ENCODE results near the gene SPTBN2. TPM values are rescaled to one million over a fixed set of nuclear protein-coding genes. Genes with fewer than 3 reads are reported as not detected.

The SPTBN2 gene
- total RNA-seq, 1 experiment from 2014 or later, result 51.0 TPM

- Histone ChIP-seq H3K9me3 (ENCODE audit: insufficient read depth, low read depth) (no peaks in the 10 kb centered on the region), H2AFZ (no peak overlapping the region), H3K4me1 (replicated peaks; ENCODE audit: insufficient read depth) (peaks cover 17% of the 10 kb centered on the region), H3K4me2 (no peak overlapping the region), H3K9me2 (ENCODE audit: insufficient read depth) (no peaks in the 10 kb centered on the region), H3F3A (ENCODE audit: insufficient read depth, low read depth) (peaks cover 10% of the 10 kb centered on the region; the same call in 1 of the 2 replicates), H4K20me1 (ENCODE audit: insufficient read depth) (no peaks in the 10 kb centered on the region), H3K27ac (no peak overlapping the region), H3K79me2 (ENCODE audit: low read depth) (no peaks in the 10 kb centered on the region), H3K4me3 (no peak overlapping the region), H3K27me3 (ENCODE audit: insufficient read depth, low read depth) (no peaks in the 10 kb centered on the region), H3K36me3 (ENCODE audit: low read depth) (no peaks in the 10 kb centered on the region)
- intact Hi-C loops (cut with micrococcal nuclease; ENCODE audit: unreplicated experiment), result loop anchor here (5.0 kb wide), 1 partner anchor 35 kb away; a partner anchor contains a TSS
- ChIA-PET CTCF (no interaction called here), POLR2A (ENCODE audit: unreplicated experiment) (no interaction called here)
- BruUV-seq (replicated peaks), result no TSS peak
- TF ChIP-seq, protein P1, sequence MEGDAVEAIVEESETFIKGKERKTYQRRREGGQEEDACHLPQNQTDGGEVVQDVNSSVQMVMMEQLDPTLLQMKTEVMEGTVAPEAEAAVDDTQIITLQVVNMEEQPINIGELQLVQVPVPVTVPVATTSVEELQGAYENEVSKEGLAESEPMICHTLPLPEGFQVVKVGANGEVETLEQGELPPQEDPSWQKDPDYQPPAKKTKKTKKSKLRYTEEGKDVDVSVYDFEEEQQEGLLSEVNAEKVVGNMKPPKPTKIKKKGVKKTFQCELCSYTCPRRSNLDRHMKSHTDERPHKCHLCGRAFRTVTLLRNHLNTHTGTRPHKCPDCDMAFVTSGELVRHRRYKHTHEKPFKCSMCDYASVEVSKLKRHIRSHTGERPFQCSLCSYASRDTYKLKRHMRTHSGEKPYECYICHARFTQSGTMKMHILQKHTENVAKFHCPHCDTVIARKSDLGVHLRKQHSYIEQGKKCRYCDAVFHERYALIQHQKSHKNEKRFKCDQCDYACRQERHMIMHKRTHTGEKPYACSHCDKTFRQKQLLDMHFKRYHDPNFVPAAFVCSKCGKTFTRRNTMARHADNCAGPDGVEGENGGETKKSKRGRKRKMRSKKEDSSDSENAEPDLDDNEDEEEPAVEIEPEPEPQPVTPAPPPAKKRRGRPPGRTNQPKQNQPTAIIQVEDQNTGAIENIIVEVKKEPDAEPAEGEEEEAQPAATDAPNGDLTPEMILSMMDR (conservative IDR thresholded peaks at IDR 0.05), result no peak
- no peak for TF ChIP-seq EZH2 (IDR thresholded peaks at IDR 0.05; ENCODE audit: low read depth)
- DNase-seq, result no peak
These were observed 21.5 kb downstream of the SPTBN2 start for GRCh38 chr11:66707486-66707885.

DNA sequence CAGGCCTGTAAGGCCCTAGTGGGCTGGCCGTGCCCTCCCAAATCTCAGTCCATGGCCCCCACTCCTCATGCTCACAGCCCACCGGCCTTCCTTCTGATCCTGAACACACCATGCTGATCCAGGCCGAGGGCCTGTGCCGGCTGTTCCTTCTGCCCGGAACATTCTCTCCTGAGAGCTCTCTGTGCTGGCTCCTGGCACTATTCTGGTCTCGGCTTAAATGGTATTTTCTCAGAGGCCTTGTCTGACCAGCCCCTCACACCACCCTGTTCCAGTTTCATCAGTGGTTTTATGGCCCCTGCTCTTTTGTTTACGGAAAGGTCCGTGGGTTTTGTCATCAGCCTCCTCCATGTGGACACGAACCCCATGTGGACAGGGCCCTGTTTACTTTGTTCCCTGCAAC is 22.0 kb downstream of the SPTBN2 start:
- H3K4me1 ChIP-seq (replicated peaks; ENCODE audit: insufficient read depth), result peaks cover 17% of the 10 kb centered on the region
- no peaks in the 10 kb centered on the region for H3K27me3 ChIP-seq (ENCODE audit: insufficient read depth, low read depth)
- H3K27ac ChIP-seq, result no peak overlapping the region
- peaks cover 10% of the 10 kb centered on the region; the same call in 1 of the 2 replicates for H3F3A ChIP-seq (ENCODE audit: insufficient read depth, low read depth)
- no peak overlapping the region for H2AFZ ChIP-seq
- intact Hi-C loops (cut with micrococcal nuclease; ENCODE audit: unreplicated experiment), result loop anchor here (5.0 kb wide), 1 partner anchor 35 kb away; a partner anchor contains a TSS
- TF ChIP-seq EZH2 (IDR thresholded peaks at IDR 0.05; ENCODE audit: low read depth), result no peak
- TF ChIP-seq, protein P1 (conservative IDR thresholded peaks at IDR 0.05), result no peak
- CTCF ChIA-PET, result no interaction called here
- no peak overlapping the region for H3K4me2 ChIP-seq
- no peaks in the 10 kb centered on the region for H3K9me2 ChIP-seq (ENCODE audit: insufficient read depth)
- DNase-seq, result no peak
- H3K4me3 ChIP-seq, result no peak overlapping the region
- no peaks in the 10 kb centered on the region for H3K36me3 ChIP-seq (ENCODE audit: low read depth)
- H3K79me2 ChIP-seq (ENCODE audit: low read depth), result no peaks in the 10 kb centered on the region
- H4K20me1 ChIP-seq (ENCODE audit: insufficient read depth), result no peaks in the 10 kb centered on the region
- POLR2A ChIA-PET (ENCODE audit: unreplicated experiment), result no interaction called here
- H3K9me3 ChIP-seq (ENCODE audit: insufficient read depth, low read depth), result no peaks in the 10 kb centered on the region
- no TSS peak for BruUV-seq (replicated peaks)

- Histone ChIP-seq H2AFZ (no peak overlapping the region), H3K36me3 (ENCODE audit: low read depth) (0 out of 2 replicates have a peak, but pooled peaks cover 6% of the 10 kb centered on the region), H3K4me1 (replicated peaks; ENCODE audit: insufficient read depth) (peaks cover 17% of the 10 kb centered on the region), H4K20me1 (ENCODE audit: insufficient read depth) (no peaks in the 10 kb centered on the region), H3K27ac (no peak overlapping the region), H3K79me2 (ENCODE audit: low read depth) (no peaks in the 10 kb centered on the region), H3F3A (ENCODE audit: insufficient read depth, low read depth) (peaks cover 10% of the 10 kb centered on the region; the same call in 1 of the 2 replicates), H3K27me3 (ENCODE audit: insufficient read depth, low read depth) (no peaks in the 10 kb centered on the region), H3K9me3 (ENCODE audit: insufficient read depth, low read depth) (no peaks in the 10 kb centered on the region), H3K4me2 (no peak overlapping the region), H3K9me2 (ENCODE audit: insufficient read depth) (no peaks in the 10 kb centered on the region), H3K4me3 (no peak overlapping the region)
- BruUV-seq (replicated peaks), result no TSS peak
- DNase-seq, result no peak
- TF ChIP-seq, protein P1 (conservative IDR thresholded peaks at IDR 0.05), result no peak
- no peak for TF ChIP-seq EZH2 (IDR thresholded peaks at IDR 0.05; ENCODE audit: low read depth)
- intact Hi-C loops (cut with micrococcal nuclease; ENCODE audit: unreplicated experiment), result loop anchor here (5.0 kb wide), 1 partner anchor 37 kb away; a partner anchor contains a TSS
- CTCF ChIA-PET, result no interaction called here
- POLR2A ChIA-PET (ENCODE audit: unreplicated experiment), result interaction anchor here (0.5 to 0.6 kb wide), 2 partner anchors 197 to 746 kb away, joined by 3 read pairs; no protein-coding TSS in a partner anchor
These were observed 23.3 kb downstream of the SPTBN2 start for GRCh38 chr11:66705587-66706335.

All from PC-9 (cell line).